Measurements from ENCODE around the gene EXOC6B.

EXOC6B gene

GRCh38 chr2:72289283-72289682 is 536.5 kb downstream of the EXOC6B start:
- Histone ChIP-seq H3K4me3 (ENCODE audit: low read depth, low read length) (no peak overlapping the region), H3K79me2 (ENCODE audit: control insufficient read depth, insufficient read depth, low read length, unreplicated experiment) (no peaks in the 10 kb centered on the region), H3K4me1 (ENCODE audit: control insufficient read depth, insufficient read depth, low read length, unreplicated experiment) (peaks cover 20% of the 10 kb centered on the region), H3K27ac (ENCODE audit: low read depth, low read length) (no peak overlapping the region), H3K36me3 (ENCODE audit: insufficient read depth, low read length) (no peaks in the 10 kb centered on the region), H2AFZ (ENCODE audit: low read length, unreplicated experiment) (no peak overlapping the region), H3K27me3 (ENCODE audit: insufficient read depth, low read length) (no peaks in the 10 kb centered on the region)

- no peaks in the 10 kb centered on the region for H3K79me2 ChIP-seq (ENCODE audit: control insufficient read depth, insufficient read depth, low read length, unreplicated experiment)
- H3K27me3 ChIP-seq (ENCODE audit: insufficient read depth, low read length) = no peaks in the 10 kb centered on the region
- no peaks in the 10 kb centered on the region for H3K36me3 ChIP-seq (ENCODE audit: insufficient read depth, low read length)
- peaks cover 9% of the 10 kb centered on the region for H3K4me1 ChIP-seq (ENCODE audit: control insufficient read depth, insufficient read depth, low read length, unreplicated experiment)
- no peak overlapping the region for H3K4me3 ChIP-seq (ENCODE audit: low read depth, low read length)
- H2AFZ ChIP-seq (ENCODE audit: low read length, unreplicated experiment) = no peak overlapping the region
- H3K27ac ChIP-seq (ENCODE audit: low read depth, low read length) = no peak overlapping the region; the same call in 1 of the 2 replicates
Measured at GRCh38 chr2:72278046-72278445, 547.8 kb downstream of the EXOC6B start.

GRCh38 chr2:72276876-72277275 is 549.0 kb downstream of the EXOC6B start:
- Histone ChIP-seq H3K4me3 (ENCODE audit: low read depth, low read length) (no peak overlapping the region), H3K4me1 (ENCODE audit: control insufficient read depth, insufficient read depth, low read length, unreplicated experiment) (peaks cover 9% of the 10 kb centered on the region), H3K27me3 (ENCODE audit: insufficient read depth, low read length) (no peaks in the 10 kb centered on the region), H3K79me2 (ENCODE audit: control insufficient read depth, insufficient read depth, low read length, unreplicated experiment) (no peaks in the 10 kb centered on the region), H2AFZ (ENCODE audit: low read length, unreplicated experiment) (no peak overlapping the region), H3K27ac (ENCODE audit: low read depth, low read length) (no peak overlapping the region), H3K36me3 (ENCODE audit: insufficient read depth, low read length) (no peaks in the 10 kb centered on the region)

- Histone ChIP-seq H3K36me3 (ENCODE audit: insufficient read depth, low read length) (no peaks in the 10 kb centered on the region), H3K27ac (ENCODE audit: low read depth, low read length) (no peak overlapping the region), H3K79me2 (ENCODE audit: control insufficient read depth, insufficient read depth, low read length, unreplicated experiment) (no peaks in the 10 kb centered on the region), H3K4me1 (ENCODE audit: control insufficient read depth, insufficient read depth, low read length, unreplicated experiment) (peaks cover 9% of the 10 kb centered on the region), H3K27me3 (ENCODE audit: insufficient read depth, low read length) (no peaks in the 10 kb centered on the region), H3K4me3 (ENCODE audit: low read depth, low read length) (no peak overlapping the region), H2AFZ (ENCODE audit: low read length, unreplicated experiment) (no peak overlapping the region)
Measured at GRCh38 chr2:72276356-72276755, 549.5 kb downstream of the EXOC6B start.

GRCh38 chr2:72275084-72275483 is 550.7 kb downstream of the EXOC6B start:
- Histone ChIP-seq H2AFZ (ENCODE audit: low read length, unreplicated experiment) (no peak overlapping the region), H3K27ac (ENCODE audit: low read depth, low read length) (no peak overlapping the region), H3K4me3 (ENCODE audit: low read depth, low read length) (no peak overlapping the region), H3K79me2 (ENCODE audit: control insufficient read depth, insufficient read depth, low read length, unreplicated experiment) (no peaks in the 10 kb centered on the region), H3K27me3 (ENCODE audit: insufficient read depth, low read length) (no peaks in the 10 kb centered on the region), H3K36me3 (ENCODE audit: insufficient read depth, low read length) (no peaks in the 10 kb centered on the region), H3K4me1 (ENCODE audit: control insufficient read depth, insufficient read depth, low read length, unreplicated experiment) (peaks cover 9% of the 10 kb centered on the region)

- Histone ChIP-seq H3K4me1 (ENCODE audit: control insufficient read depth, insufficient read depth, low read length, unreplicated experiment) (peaks cover 9% of the 10 kb centered on the region), H3K27ac (ENCODE audit: low read depth, low read length) (no peak overlapping the region), H2AFZ (ENCODE audit: low read length, unreplicated experiment) (no peak overlapping the region), H3K36me3 (ENCODE audit: insufficient read depth, low read length) (no peaks in the 10 kb centered on the region), H3K79me2 (ENCODE audit: control insufficient read depth, insufficient read depth, low read length, unreplicated experiment) (no peaks in the 10 kb centered on the region), H3K4me3 (ENCODE audit: low read depth, low read length) (no peak overlapping the region), H3K27me3 (ENCODE audit: insufficient read depth, low read length) (no peaks in the 10 kb centered on the region)
Measured at GRCh38 chr2:72274380-72274797, 551.4 kb downstream of the EXOC6B start.

- Histone ChIP-seq H3K79me2 (ENCODE audit: control insufficient read depth, insufficient read depth, low read length, unreplicated experiment) (no peaks in the 10 kb centered on the region), H2AFZ (ENCODE audit: low read length, unreplicated experiment) (no peak overlapping the region), H3K27me3 (ENCODE audit: insufficient read depth, low read length) (no peaks in the 10 kb centered on the region), H3K4me1 (ENCODE audit: control insufficient read depth, insufficient read depth, low read length, unreplicated experiment) (peaks cover 7% of the 10 kb centered on the region), H3K4me3 (ENCODE audit: low read depth, low read length) (no peak overlapping the region), H3K27ac (ENCODE audit: low read depth, low read length) (no peak overlapping the region), H3K36me3 (ENCODE audit: insufficient read depth, low read length) (no peaks in the 10 kb centered on the region)
Measured at GRCh38 chr2:72273384-72273783, 552.4 kb downstream of the EXOC6B start.

GRCh38 chr2:72271766-72272641 is 553.8 kb downstream of the EXOC6B start:
- no peaks in the 10 kb centered on the region for H3K79me2 ChIP-seq (ENCODE audit: control insufficient read depth, insufficient read depth, low read length, unreplicated experiment)
- no peak overlapping the region for H3K27ac ChIP-seq (ENCODE audit: low read depth, low read length)
- no peaks in the 10 kb centered on the region for H3K4me1 ChIP-seq (ENCODE audit: control insufficient read depth, insufficient read depth, low read length, unreplicated experiment)
- no peak overlapping the region for H3K4me3 ChIP-seq (ENCODE audit: low read depth, low read length)
- no peaks in the 10 kb centered on the region for H3K27me3 ChIP-seq (ENCODE audit: insufficient read depth, low read length)
- no peak overlapping the region for H2AFZ ChIP-seq (ENCODE audit: low read length, unreplicated experiment)
- H3K36me3 ChIP-seq (ENCODE audit: insufficient read depth, low read length) = no peaks in the 10 kb centered on the region

- no peaks in the 10 kb centered on the region for H3K4me1 ChIP-seq (ENCODE audit: control insufficient read depth, insufficient read depth, low read length, unreplicated experiment)
- H3K27me3 ChIP-seq (ENCODE audit: insufficient read depth, low read length) = no peaks in the 10 kb centered on the region
- H2AFZ ChIP-seq (ENCODE audit: low read length, unreplicated experiment) = no peak overlapping the region
- no peaks in the 10 kb centered on the region for H3K79me2 ChIP-seq (ENCODE audit: control insufficient read depth, insufficient read depth, low read length, unreplicated experiment)
- H3K36me3 ChIP-seq (ENCODE audit: insufficient read depth, low read length) = no peaks in the 10 kb centered on the region
- H3K27ac ChIP-seq (ENCODE audit: low read depth, low read length) = no peak overlapping the region
- H3K4me3 ChIP-seq (ENCODE audit: low read depth, low read length) = no peak overlapping the region
Measured at GRCh38 chr2:72271276-72271614, 554.6 kb downstream of the EXOC6B start.

- Histone ChIP-seq H2AFZ (ENCODE audit: low read length, unreplicated experiment) (no peak overlapping the region), H3K4me1 (ENCODE audit: control insufficient read depth, insufficient read depth, low read length, unreplicated experiment) (no peaks in the 10 kb centered on the region), H3K79me2 (ENCODE audit: control insufficient read depth, insufficient read depth, low read length, unreplicated experiment) (no peaks in the 10 kb centered on the region), H3K27me3 (ENCODE audit: insufficient read depth, low read length) (no peaks in the 10 kb centered on the region), H3K36me3 (ENCODE audit: insufficient read depth, low read length) (no peaks in the 10 kb centered on the region), H3K4me3 (ENCODE audit: low read depth, low read length) (no peak overlapping the region), H3K27ac (ENCODE audit: low read depth, low read length) (no peak overlapping the region)
Measured at GRCh38 chr2:72270556-72271275, 555.1 kb downstream of the EXOC6B start.

GRCh38 chr2:72263776-72264060 is 562.1 kb downstream of the EXOC6B start:
- no peak overlapping the region for H3K4me3 ChIP-seq (ENCODE audit: low read depth, low read length)

More at GRCh38 chr2:72263776-72264060, 562.1 kb downstream of the EXOC6B start:
- no peak overlapping the region for H2AFZ ChIP-seq (ENCODE audit: low read length, unreplicated experiment)
- no peaks in the 10 kb centered on the region for H3K79me2 ChIP-seq (ENCODE audit: control insufficient read depth, insufficient read depth, low read length, unreplicated experiment)
- H3K27ac ChIP-seq (ENCODE audit: low read depth, low read length) = no peak overlapping the region
- H3K36me3 ChIP-seq (ENCODE audit: insufficient read depth, low read length) = no peaks in the 10 kb centered on the region
- no peaks in the 10 kb centered on the region for H3K27me3 ChIP-seq (ENCODE audit: insufficient read depth, low read length)
- no peaks in the 10 kb centered on the region for H3K4me1 ChIP-seq (ENCODE audit: control insufficient read depth, insufficient read depth, low read length, unreplicated experiment)
